ENCODE results near the gene SSU72.

SSU72 gene

DNA sequence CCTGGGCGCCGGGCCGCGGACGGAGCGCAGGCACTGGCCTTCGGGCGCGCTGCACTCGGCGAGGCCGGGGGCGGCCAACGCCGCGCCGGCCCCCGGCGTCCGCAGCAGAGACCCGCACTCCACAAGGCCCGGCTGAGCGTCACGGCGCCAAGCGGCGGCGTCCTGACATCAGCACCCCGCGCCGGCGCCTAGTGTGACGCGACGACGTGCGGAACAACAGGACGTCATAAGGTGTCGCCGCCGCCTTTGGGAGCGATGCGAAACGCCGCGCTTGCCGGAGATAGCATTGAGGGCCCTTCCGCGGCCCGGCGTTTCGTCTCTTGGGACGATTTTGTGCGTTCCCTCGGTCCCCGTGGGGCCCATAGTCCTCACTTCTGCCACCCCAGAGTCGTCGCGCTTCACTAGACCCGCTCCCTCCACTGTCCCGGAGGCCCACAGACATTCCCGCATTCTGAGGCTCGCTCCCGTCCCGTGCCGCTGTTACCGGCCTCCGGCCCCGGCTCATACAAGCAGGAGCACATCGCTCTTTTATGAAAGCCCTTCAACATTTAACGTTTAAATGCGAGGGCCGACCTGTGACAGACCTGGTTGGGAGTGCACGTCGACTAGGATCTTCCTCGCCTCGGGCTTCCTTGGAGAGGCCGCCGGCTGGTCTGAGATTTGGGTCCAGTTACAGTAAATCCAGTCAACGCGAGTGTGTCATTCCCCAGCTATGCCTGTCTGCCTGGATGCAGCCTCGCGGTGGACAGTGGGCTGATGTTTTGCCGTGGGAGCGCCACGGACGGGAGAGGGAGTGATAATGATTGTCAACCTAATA is at the start of gene SSU72:
TSS of gene SSU72 (minus strand) at position 143 of the 817 bp plus-strand sequence. CDS start 306 bp downstream, outside the sequence.
- DNase-seq, result peak; percentile 93 to 94

DNA sequence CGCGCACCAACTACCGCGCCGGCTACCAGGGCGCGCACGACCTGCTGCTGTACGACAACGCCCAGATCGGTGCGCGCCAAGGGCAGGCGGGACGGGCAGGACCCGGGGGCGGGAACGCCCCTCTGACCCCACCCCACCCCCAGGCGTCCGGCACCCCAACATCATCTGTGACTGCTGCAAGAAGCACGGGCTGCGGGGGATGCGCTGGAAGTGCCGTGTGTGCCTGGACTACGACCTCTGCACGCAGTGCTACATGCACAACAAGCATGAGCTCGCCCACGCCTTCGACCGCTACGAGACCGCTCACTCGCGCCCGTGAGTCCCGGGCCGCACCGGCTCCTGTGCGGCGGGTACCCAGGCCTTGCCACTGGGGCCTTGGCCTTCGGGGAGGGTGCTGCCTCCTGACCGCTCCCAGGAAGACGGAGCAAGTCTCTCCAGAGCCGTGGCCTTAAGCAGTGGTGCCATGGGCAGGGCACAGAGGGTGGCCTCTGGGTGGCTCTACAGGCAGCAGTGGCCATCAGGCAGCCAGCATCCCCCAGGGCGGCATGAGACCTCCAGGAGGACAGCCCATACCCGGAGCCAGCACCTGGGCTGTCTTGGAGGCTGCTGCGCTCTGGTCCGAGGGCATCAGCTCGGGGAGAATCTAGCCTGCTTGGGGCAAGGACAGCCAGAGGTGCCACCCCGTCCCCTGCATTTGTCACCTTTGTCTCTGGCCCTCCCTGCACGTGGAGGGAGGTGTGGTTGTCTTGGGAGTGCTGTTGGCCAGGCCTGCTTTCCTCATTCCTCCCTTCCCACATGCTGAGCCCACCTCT is 49.2 kb upstream of the SSU72 start:
- peak in 1 of 2 experiments; percentile 18 for DNase-seq

DNA sequence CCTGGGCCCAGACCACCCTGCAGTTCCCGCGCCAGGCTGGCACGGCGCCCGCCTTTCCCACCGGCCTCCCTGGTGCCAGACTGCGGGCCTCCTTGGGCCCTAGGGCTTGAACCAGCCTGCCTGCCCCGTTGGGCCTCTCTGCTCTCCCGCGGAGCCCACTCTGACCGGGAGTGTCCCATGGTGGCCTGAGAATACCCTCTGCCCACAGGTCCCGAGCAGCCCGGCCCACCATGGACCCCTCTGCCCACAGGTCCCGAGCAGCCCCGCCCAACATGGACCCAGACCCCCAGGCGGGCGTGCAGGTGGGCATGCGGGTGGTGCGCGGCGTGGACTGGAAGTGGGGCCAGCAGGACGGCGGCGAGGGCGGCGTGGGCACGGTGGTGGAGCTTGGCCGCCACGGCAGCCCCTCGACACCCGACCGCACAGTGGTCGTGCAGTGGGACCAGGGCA is 48.5 kb upstream of the SSU72 start:
- DNase-seq, result no peak

DNA sequence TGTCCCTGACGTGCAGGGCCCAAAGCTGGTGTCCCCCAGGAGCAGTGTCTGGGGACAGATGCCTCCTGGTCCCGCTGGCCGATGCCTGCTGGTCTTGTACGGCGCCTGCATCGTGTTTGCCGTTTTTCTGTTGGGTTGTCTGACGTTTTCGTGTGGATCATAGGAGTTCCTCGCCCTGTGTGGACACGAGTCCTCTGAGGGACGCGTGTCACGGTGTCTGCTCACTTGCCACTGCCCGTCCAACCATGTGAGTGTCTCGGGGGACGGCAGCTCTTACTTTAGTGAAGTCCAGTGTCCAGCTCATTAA is 48.1 kb upstream of the SSU72 start:
- DNase-seq, result no peak

DNA sequence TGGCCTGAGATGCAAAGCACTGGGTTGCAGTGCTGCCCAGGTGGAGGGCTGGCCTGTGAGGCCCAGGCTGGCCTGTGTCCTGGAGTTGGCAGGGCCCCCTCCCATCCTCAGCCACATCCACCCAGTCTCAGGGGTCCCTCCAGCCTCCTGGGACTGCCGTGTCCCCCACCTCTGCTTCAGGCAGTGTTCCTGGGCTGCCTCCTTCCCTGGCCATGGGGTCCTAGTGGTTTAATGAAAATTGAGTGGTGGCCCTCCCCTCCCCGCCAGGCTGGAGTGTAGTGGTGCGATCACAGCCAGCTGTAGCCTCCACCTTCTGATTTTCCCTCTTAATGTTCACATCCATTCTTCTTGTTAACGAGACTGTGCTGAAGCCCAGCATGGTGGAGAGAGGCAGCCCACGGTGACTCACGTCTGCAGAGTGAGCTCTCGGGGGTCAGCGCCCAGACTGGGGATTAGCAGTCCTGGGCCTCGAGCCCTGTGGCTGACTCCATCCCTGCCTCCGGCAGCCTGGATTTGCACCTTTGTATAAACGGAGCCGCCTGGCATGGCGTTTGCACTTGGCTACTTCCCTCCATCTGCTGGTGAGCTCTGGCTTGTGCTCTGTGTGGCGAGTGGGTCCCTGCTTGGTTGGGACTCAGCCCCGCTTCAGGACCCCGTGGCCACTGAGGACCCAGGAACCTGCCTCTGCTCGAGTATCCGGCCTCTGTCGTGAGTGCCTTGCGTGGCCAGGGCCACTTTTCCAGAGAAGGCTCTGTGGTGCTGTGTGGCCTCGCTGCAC is 47.5 kb upstream of the SSU72 start:
- peak in 1 of 2 experiments; percentile 23 for DNase-seq

DNA sequence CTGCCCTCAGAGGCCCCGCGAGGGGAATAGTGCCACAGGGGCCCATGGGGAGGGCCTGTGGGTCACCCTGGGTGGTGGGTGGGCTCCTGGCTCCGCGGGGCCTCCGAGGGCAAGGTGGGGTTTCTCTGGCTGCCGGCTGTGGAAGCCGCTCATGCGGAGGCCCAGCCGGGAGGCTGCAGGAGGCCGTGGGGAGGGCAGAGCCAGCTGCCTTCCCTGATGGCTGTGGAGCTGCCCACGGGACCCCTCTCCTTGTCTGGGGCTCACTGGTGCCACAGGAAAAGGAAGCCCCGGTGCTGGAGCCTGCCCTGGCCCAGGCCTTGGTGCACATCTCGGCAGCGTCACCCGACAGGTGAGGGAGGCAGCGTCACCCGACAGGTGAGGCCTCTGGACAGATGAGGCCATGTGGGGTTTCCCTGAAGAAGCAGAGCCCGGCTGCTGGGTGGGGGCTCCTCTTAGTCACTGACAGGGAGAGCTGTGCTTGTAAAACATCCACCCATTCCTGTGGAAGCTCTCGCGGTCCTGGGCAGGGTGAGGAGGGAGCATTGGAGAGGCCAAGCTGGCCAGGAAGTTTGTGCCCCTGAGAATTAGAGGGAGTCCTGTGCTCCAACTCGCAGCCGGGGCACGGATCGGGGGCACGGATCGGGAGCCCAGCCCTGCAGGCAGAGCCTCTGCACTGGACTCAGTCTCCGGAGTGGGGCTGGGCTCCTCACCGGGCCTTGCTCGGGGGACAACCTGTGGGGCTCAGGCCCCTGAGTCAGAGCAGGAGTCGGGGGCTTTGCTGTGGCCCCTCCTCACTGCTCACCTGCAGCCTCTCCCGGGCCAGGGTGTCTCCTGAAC is 46.7 kb upstream of the SSU72 start:
- DNase-seq, result no peak

DNA sequence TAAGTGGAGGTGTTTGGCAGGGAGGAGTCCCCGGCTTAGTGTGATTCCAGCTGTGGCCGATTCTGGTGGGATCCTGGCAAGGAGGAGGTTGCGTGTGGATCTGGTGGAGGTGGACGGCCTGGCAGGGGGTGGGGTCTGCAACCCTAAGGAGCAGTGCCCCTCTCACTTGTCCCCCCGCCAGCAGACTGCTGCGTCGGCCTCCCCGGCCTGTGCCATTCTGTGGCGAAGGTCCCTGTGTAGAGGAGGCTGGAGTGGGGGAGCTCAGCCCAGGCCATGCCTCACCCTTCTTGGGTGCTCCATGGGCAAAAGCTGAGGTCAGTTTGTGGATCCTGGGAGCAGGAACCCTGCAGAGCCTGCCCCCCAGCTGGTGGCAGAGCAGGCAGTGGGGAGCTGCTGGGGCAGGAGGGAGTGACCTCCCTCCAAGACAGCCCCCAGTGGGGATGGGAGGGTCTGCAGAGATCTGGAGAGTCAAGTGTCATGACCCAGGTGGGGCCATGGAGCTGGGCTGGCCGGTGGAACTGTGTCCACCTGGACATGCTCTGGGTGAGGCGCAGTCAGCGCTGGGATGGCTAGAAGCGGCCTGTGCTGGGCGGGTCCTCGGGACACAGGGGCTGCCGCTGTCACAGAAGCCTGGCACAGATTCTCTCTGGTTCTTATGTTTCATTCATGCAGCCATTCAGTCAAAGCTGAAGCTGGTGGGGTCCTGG is 45.9 kb upstream of the SSU72 start:
- peak in 1 of 2 experiments; percentile 19 for DNase-seq

DNA sequence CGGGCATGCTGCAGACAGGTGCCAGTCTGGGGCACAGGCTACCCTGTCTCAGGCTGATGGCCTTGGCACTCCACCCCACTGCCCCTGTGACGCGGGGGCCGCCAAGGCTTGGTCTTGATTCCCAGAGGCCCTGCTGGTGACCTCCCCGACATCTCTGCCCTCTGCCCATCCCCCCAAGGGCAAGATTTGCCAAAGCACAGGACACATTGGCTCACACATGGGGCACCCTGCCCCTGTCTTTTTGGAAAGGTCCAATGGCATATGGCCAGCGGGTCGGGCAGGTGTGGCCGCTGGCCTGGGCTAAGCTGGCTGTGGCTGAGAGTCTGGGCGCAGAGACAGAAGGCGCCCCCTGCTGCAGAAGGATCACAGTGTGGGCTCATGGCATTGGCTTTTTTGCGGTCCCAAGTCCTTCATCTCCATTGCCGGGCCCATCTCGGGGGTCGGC is 45.3 kb upstream of the SSU72 start:
- peak; percentile 19 to 37 for DNase-seq

DNA sequence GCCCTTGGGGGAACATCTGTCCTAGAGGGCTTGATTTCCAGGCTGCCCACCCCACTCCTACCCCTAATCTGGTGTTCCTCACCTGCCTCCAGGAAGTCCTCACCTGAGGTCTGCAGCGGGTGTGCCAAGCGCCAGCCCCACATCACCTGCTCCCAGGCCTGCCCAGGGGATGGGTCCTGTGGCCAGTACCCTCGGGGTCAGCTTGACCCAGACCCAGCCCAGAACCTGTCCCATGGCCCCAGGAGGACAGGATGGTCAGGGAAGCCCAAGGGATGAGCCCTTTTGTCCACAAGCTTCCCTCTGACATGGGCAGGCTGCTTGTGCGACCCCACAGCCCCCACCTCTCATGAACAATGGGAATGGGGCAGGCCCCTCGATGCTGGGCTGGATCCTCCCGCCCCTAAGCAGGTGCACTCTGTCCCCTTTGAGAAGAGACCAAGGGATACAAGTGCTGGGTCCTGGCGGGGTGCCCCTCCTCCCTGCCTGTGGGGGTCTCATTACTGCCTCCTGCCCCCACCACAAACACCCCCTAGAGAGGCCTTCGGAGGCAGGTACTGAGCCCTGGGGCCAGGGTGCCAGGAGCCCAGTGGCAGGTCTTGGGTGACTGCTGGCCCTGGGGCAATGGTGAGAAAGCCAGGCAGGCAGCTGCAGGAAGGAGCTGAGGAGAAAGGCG is 43.9 kb upstream of the SSU72 start:
- DNase-seq, result no peak

DNA sequence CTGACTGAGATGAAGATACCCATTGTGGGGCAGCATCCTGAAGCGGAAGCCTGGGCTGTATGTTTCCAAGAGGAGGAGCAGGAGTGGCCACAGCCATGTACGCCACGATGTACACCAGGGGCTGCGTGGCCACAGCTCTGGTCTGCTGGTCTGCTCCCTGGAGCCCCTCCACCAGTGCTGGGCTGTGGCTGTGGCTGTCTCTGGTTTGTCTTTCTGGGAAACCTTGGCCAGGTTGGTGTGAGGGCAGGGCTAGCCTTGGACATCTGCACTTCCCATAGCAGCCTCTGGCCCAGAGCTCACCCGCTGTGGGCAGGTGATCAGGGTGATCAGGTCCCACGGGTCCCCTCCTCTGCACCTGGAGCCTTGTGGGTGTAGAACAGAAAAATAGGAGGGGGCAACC is 43.3 kb upstream of the SSU72 start:
- DNase-seq, result no peak

DNA sequence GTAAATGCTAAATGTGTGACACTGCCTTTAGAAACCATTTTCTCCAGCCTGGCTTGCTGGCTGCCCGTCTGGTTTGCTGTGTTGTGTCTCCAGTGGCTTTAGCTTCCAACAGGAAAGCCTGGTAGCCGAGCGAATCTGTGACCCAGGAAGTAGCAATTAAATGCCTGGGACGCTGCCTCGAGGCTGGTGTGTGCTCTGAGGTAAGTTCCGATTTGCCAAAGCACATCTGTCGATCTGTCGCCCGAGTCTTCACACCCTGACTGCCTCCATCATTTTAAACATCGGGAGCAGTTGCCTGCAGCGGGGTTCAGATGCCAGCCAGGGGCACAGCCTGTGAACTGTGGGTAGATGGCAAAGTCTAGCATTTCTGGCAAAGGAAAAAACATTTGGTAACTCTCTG is 42.9 kb upstream of the SSU72 start:
- no peak for DNase-seq

DNA sequence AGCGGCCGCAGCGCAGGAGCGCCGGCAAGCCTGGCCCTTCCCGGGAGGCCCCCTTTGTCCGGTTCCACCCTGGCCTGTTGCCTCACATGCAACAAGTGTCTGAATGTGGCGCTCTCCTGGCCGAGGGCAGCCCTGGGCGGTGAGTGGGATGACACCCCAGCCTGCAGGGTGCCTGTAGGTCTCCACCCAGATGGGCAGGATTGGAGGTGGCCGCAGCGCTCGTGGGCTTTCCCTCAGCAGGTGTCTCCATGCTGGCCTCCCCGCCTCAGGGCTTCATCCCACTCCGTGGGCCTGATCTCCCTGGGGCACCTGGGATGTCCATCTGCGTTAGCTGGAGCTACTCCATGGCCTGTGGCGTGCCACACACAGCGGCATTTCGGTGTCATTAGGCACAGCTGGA is 42.2 kb upstream of the SSU72 start:
- DNase-seq, result peak in 1 of 2 experiments; percentile 16

DNA sequence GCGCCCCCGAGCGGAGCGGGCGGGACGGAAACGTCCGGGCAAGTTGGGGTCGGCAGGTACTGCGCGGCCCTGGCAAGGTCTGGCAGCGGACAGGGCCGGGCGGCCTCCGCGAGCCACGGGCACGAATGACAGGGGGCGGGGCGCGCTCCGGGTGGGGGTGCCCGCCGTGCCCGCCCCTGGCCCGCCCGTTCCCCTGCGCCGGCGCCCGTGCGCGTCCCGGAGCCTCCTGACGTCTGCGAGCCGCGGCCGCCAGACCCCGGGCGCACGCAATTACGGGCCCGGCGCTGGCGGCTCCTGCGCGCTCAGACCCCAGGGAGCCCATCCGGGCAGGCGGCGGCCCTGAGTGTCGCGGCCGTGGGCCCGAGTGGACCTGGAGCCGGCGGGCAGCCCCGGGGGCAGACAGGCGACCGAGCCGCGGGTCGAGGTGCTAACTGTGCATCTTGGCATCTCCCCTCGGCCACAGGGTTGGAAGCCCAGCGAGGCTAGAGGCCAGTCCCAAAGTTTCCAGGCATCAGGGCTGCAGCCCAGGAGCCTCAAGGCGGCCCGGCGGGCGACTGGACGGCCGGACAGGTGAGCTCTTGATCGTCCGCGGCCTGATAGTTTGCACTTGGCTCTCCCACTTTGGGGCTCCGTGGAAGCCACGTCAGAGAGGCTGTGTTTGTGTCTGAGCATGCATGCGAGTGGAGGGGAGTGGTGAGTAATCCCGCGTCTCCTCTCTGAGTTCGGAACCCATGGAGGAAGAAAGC is 41.6 kb upstream of the SSU72 start:
- no peak for DNase-seq

DNA sequence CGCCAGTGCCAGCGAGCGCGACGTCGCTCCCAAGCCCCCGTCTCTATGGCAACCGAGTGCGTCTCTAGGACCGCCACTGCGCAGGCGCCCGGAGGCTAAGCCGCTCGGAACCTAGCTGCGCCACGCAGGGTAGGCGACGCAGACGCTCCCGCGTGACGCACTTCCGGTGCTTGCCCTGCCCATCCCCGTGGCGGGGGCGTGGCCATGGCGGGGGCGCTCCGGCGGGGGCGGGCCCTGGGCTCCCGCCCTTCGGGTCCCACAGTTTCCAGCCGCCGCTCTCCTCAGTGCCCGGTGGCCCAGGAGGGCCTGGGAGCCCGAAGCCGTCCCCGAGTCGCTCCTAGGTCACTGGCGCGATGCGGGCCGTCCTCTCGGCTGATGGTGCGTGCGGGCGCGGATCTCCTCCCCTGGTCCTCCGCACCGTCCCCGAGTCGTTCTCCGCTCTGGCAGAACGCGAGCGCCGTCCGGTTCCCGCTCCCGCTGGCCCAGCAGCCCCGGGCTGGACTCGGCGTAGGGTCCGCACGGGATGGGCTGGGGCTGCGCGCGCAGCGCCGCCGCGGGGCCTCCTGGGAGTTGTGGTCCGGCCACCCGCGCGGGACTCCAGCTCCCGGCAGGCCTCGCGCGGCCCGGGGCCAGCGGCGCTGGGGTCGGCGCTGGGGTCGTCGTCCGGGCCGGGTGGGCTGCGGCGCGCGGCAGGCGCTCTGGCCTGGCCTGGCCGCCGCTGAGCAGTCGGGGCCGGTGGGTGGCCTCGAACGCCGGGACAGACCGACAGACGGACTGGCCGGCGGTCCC is 40.8 kb upstream of the SSU72 start, which contains the start of gene MIB2:
TSS of gene MIB2 (plus strand) at position 245 of the 789 bp plus-strand sequence. CDS start 7,953 bp downstream, outside the sequence.
- DNase-seq, result peak; percentile 97 to 98

DNA sequence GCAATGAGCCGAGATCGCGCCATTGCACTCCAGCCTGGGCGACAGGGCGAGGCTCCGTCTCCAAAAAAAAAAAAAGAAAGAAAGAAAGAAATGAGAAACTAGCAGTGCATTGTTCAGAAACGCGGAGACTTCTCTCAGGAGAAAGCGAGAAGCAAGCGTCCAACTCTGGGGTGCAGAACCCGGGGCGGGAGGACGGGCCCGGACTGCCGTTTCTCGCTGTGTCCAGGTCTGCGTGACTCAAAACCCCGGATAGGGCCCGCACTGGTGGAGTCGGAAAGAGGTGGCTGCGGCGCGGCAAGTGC is 40.2 kb upstream of the SSU72 start:
- no peak for DNase-seq

DNA sequence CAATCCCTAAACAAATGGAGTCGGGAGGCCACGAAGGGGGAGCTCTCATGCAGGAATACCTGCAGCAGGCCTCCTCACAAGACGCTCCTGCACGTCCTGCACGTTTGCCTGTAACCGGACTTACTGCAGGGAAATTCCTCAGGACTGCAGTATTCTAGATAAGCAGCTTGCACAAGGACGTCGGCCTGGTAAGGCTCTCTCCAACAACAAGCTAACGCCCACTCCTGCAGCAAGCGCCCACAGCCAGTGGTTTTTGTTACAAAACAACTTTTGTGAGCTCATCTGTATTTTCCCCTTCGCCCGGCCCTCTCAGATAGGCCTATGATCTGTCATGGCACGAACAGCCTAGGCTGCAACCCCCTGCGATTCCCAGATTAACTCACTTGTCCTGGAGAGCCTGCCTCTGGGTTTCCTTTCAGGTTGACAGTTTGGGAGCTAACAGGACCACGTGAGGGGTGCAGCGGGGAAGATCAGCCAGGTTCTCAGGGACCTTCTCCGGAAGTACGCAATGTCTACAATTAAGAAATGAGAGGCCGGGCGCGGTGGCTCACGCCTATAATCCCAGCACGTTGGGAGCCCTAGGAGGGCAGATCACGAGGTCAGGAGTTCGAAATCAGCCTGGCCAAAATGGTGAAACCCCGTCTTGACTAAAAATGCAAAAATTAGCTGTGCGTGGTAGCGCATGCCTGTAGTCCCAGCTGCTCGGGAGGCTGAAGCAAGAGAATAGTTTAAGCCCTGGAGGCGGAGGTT is 39.7 kb upstream of the SSU72 start:
- peak; percentile 73 to 74 for DNase-seq

DNA sequence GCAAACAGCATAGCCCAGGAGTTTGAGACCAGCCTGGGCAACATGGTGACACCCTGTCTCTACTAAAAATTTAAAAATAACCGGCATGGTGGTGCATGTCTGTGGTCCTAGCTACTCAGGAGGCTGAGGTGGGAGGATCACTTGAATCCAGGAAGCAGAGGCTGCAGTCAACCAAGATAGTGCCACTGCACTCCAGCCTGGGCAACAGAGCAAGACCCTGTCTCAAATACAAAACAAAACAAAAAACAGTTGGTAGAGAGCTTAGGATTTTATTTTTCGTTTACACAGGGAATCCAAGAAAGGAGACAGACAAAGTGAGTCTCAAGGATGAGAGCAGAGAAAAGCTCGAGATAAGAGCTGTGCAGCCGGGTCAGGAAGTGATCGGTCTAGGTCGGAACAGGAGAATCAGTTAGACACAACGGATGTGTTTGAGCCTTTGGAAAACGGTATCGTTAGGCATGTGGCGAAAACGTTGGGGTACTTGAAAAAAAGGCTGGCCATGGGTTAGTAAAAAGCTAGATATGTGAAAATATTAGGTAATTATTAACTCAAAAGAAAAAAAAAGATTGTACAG is 38.9 kb upstream of the SSU72 start:
- no peak for DNase-seq

DNA sequence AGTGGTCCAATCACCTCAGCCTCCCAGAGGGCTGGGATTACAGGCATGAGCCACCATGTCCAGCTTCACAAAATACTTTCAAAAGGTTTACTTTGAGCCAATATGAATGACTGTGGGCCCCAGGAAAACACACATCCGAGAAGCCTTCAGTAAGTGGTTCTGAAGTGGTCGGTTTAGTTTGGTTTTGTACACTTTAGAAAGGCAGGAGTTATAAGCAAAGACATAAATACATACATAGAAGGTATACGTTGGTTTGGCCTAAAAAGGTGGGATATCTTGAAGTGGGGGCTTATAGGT is 37.4 kb upstream of the SSU72 start:
- DNase-seq, result no peak

DNA sequence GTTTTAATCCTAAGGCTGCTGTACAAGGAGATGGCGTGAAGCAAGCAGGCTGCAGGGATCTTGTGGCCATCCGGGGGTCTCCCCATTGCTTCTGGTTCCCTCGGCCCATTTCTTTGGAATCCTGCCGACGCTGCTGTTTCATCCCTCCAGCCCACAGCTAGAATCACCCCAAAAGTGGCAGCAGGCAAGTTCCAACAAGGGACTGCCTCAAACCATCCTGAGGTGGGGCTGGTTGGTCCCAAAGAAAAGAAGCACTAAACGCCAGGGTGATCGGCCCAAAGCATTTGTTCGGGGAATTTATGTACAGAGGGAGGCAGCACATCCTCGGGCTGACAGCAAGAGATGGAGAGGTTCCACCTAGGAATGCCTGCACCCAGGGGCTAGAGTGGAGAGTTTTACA is 36.1 kb upstream of the SSU72 start:
- no peak for DNase-seq

All from activated T-cell treated with anti-CD3 and anti-CD28 coated beads, Interleukin-2, amount 50 U/mL, for 48 hours (primary cell).